ENCODE results near the gene BCAS3. TPM values are rescaled to one million over a fixed set of nuclear protein-coding genes. Genes with fewer than 3 reads are reported as not detected.

Gene BCAS3
- total and polyA plus RNA-seq, 9 donors: 9.4 to 37.0 (median 21.6) TPM

DNA sequence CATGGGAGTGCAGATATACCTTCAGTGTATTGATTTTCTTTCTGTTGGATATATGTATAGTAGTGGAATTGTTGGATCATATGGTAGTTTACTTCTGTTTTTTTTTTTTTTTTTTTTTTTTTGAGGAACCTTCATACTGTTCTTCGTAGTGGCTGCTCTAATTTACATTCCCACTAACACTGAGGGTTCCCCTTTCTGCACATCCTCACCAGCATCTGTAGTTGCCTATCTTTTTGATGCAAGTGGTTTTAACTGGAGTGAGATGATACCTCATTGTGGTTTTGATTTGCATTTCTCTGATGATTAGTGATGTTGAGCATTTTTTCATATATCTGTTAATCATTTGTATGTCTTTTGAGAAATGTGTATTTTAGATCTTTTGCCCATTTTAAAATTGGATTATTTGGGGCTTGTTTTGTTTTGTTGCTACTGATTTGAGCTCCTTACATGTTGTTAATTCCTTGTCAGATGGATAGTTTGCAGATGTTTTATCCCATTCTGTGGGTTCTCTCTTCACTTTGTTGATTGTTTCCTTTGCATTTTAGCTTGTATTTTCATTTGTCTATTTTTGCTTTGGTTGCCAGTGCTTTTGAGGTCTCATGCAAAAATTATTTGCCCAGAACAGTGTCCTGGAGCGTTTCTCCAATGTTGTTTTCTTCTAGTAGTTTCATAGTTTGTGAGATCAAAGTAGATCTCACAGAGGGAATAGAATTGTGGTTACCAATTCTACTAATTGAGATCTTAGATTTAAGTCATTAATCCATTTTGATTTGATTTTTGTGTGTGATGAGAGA is 25.0 kb upstream of the BCAS3 start:
- Histone ChIP-seq H3K4me1 (ENCODE audit: insufficient read depth) (peaks cover 3% of the 10 kb centered on the region), H3K27me3 (no peaks in the 10 kb centered on the region), H3K4me3 (no peak overlapping the region), H3K36me3 (no peaks in the 10 kb centered on the region), H3K9me3 (no peaks in the 10 kb centered on the region), H3K27ac (no peak overlapping the region)
- WGBS, 3 donors: 38 to 47% (median 42%) methylated on average over 2 of the region's 2 CpGs
- no peak for DNase-seq
- TF ChIP-seq, protein P1, sequence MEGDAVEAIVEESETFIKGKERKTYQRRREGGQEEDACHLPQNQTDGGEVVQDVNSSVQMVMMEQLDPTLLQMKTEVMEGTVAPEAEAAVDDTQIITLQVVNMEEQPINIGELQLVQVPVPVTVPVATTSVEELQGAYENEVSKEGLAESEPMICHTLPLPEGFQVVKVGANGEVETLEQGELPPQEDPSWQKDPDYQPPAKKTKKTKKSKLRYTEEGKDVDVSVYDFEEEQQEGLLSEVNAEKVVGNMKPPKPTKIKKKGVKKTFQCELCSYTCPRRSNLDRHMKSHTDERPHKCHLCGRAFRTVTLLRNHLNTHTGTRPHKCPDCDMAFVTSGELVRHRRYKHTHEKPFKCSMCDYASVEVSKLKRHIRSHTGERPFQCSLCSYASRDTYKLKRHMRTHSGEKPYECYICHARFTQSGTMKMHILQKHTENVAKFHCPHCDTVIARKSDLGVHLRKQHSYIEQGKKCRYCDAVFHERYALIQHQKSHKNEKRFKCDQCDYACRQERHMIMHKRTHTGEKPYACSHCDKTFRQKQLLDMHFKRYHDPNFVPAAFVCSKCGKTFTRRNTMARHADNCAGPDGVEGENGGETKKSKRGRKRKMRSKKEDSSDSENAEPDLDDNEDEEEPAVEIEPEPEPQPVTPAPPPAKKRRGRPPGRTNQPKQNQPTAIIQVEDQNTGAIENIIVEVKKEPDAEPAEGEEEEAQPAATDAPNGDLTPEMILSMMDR (IDR thresholded peaks at IDR 0.05): no peak
- no peak for TF ChIP-seq EP300 (IDR thresholded peaks at IDR 0.05)
- TF ChIP-seq POLR2A (IDR thresholded peaks at IDR 0.05): no peak
- intact Hi-C loops (cut with DNase I): no loop called here

DNA sequence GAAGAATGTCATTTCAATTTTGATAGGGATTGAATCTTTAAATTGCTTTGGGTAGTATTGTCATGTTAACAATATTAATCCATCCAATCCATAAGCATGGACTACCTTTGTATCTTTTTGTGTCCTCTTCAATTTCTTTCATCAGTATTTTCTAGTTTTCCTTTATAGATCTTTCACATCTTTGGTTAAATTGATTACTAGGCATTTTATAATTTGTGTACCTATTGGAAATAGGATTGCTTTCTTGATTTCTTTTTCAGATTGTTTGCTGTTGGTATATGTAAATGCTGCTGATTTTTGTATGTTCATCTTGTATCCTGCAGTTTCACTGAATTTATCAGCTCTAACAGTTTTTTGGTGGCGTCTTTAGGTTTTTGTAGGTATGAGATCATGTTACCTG is 24.1 kb upstream of the BCAS3 start:
- Histone ChIP-seq H3K4me3 (no peak overlapping the region), H3K27ac (no peak overlapping the region), H3K36me3 (no peaks in the 10 kb centered on the region), H3K27me3 (no peaks in the 10 kb centered on the region), H3K4me1 (ENCODE audit: insufficient read depth) (peaks cover 3% of the 10 kb centered on the region), H3K9me3 (no peaks in the 10 kb centered on the region)
- 100% methylated on average over 1 of the region's 1 CpG for WGBS, 3 donors
- intact Hi-C loops (cut with DNase I): no loop called here
- TF ChIP-seq POLR2A (IDR thresholded peaks at IDR 0.05): no peak
- no peak for TF ChIP-seq EP300 (IDR thresholded peaks at IDR 0.05)
- TF ChIP-seq, protein P1 (IDR thresholded peaks at IDR 0.05): no peak
- DNase-seq: no peak

DNA sequence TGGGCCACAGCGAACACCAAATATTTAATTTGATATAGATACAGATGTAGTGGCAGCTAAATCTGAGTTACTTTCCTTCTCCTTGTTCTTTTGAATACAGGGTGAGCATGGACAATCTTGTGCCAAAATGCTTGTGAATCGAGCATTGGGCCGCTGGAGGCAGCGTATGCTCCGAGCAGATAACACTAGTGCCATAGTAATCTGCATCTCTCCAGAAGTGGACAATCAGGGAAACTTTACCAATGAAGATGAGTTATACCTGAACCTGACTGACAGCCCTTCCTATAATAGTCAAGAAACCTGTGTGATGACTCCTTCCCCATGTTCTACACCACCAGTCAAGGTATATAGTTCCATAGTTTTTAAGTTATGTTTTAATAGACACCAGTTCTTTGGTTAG is 21.2 kb upstream of the BCAS3 start:
- H3K9me3 ChIP-seq: no peaks in the 10 kb centered on the region
- WGBS, 3 donors: 92 to 95% (median 93%) methylated on average over 5 of the region's 5 CpGs
- H3K4me1 ChIP-seq (ENCODE audit: insufficient read depth): peaks cover 3% of the 10 kb centered on the region
- intact Hi-C loops (cut with DNase I): no loop called here
- DNase-seq: no peak
- no peak overlapping the region for H3K27ac ChIP-seq
- H3K27me3 ChIP-seq: no peaks in the 10 kb centered on the region
- TF ChIP-seq EP300 (IDR thresholded peaks at IDR 0.05) (no peak), POLR2A (IDR thresholded peaks at IDR 0.05) (no peak)
- TF ChIP-seq, protein P1 (IDR thresholded peaks at IDR 0.05): no peak
- no peak overlapping the region for H3K4me3 ChIP-seq
- H3K36me3 ChIP-seq: no peaks in the 10 kb centered on the region

DNA sequence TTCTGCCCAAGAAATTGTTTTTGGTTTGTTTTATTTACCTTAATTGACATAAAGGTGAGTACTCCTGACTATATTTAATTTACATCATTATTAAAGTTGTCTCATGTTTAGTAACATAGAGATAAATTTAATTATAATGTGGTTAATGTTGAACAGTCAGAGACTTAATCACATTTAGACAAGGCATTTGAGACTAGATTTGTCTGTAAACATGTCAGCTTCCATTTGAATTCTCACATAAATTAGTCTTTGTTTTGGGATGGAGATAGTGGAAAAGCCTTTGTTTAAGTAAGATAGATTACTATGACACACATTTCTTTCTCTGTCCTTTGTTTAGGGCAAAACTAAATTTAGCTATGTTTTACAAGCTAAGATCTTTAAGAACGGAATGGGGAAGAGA is 18.5 kb upstream of the BCAS3 start:
- Histone ChIP-seq H3K4me3 (no peak overlapping the region), H3K27ac (no peak overlapping the region), H3K36me3 (no peaks in the 10 kb centered on the region), H3K27me3 (no peaks in the 10 kb centered on the region), H3K9me3 (no peaks in the 10 kb centered on the region), H3K4me1 (ENCODE audit: insufficient read depth) (peaks cover under 1% of the 10 kb centered on the region)
- no peak for DNase-seq
- TF ChIP-seq EP300 (IDR thresholded peaks at IDR 0.05) (no peak), POLR2A (IDR thresholded peaks at IDR 0.05) (no peak)
- TF ChIP-seq, protein P1 (IDR thresholded peaks at IDR 0.05): no peak
- WGBS, 3 donors: 34 to 68% (median 59%) methylated on average over 1 of the region's 1 CpG
- intact Hi-C loops (cut with DNase I): no loop called here

All from ovary (tissue), 9 donors.